HG02943 (cell line): ENCODE data around the gene FAM118A.
"Not testable (repeated sequence)": the region's sequence is repeated elsewhere in the genome, so short reads cannot be mapped to it uniquely, and the experiment has no call there.

Experiments used
- ATAC-seq: cut with Tn5 transposase; IDR thresholded peaks from one replicate; pipeline ENCODE4 v1.9.1; 2021; ENCODE audit warnings: mild to moderate bottlenecking, low read depth, moderate library complexity; ENCODE audit not compliant: unreplicated experiment

Gene FAM118A

GRCh38 chr22:45359627-45360026, 49.9 kb downstream of the FAM118A start:
- ATAC-seq, result no peak

- no peak for ATAC-seq
Measured at GRCh38 chr22:45366713-45367112, 57.0 kb downstream of the FAM118A start.

- ATAC-seq, result not testable (repeated sequence)
Measured at GRCh38 chr22:45373592-45373991, 63.9 kb downstream of the FAM118A start.

GRCh38 chr22:45376009-45376408, 66.3 kb downstream of the FAM118A start:
- ATAC-seq, result no peak

- ATAC-seq, result no peak
Measured at GRCh38 chr22:45376703-45377102, 67.0 kb downstream of the FAM118A start.

GRCh38 chr22:45381348-45381747, 71.6 kb downstream of the FAM118A start:
- no peak for ATAC-seq

- no peak for ATAC-seq
Measured at GRCh38 chr22:45389546-45389945, 79.8 kb downstream of the FAM118A start.
